MM.1S (cell line): ENCODE results near the gene TMEM198.

Source experiments
- CTCF ChIP-seq: fragments of 300-600 bp; sonication (generic); IDR thresholded peaks from 2 replicates; pipeline ENCODE4 v1.5.1; 2016; ENCODE audit warnings: antibody characterized with exemption, low read length, mixed read lengths
- EZH2 ChIP-seq: fragments of 300-600 bp; sonication (generic); optimal IDR thresholded peaks from 2 replicates; pipeline ENCODE3; 2017; ENCODE audit warnings: low read depth, mild to moderate bottlenecking, antibody characterized with exemption, low read length, mixed read lengths

- no peak for TF ChIP-seq CTCF
- TF ChIP-seq EZH2, result no peak
Measured at GRCh38 chr2:219508971-219509779, 34.7 kb upstream of the TMEM198 start.
